ENCODE data around the gene GFRA1. TPM values are rescaled to one million over a fixed set of nuclear protein-coding genes. Genes with fewer than 3 reads are reported as not detected.

The GFRA1 gene
- total RNA-seq, 1 experiment from 2014 or later, result not detected

- no peak for DNase-seq (ENCODE audit: low spot score)
- no peaks in the 10 kb centered on the region for H3K4me1 ChIP-seq (ENCODE audit: insufficient read depth, low read length, poor library complexity, severe bottlenecking)
- H3K4me3 ChIP-seq (ENCODE audit: low read depth, low read length, poor library complexity, severe bottlenecking), result no peak overlapping the region
- H3K27me3 ChIP-seq (replicated peaks; ENCODE audit: insufficient read depth, low read depth, low read length, poor library complexity), result peaks cover 32% of the 10 kb centered on the region
- intact Hi-C loops (cut with micrococcal nuclease; ENCODE audit: unreplicated experiment), result no loop called here
- POLR2A ChIA-PET (ENCODE audit: low non-redundant PET), result no interaction called here
- H3K36me3 ChIP-seq (ENCODE audit: insufficient read depth, low read length, poor library complexity, severe bottlenecking), result no peaks in the 10 kb centered on the region
- no peaks in the 10 kb centered on the region for H3K9me3 ChIP-seq (ENCODE audit: low read depth, low read length, poor library complexity, severe bottlenecking)
- CTCF ChIA-PET, result no interaction called here
- no peak for TF ChIP-seq CTCF (conservative IDR thresholded peaks at IDR 0.05; ENCODE audit: low read depth, low read length)
- no TSS peak for BruUV-seq (replicated peaks)
- no peak overlapping the region for H3K27ac ChIP-seq (ENCODE audit: low read depth, low read length, poor library complexity, severe bottlenecking)
These were observed 33.8 kb upstream of the GFRA1 start for GRCh38 chr10:116306847-116307246.

GRCh38 chr10:116304923-116305322, 31.9 kb upstream of the GFRA1 start:
- POLR2A ChIA-PET (ENCODE audit: low non-redundant PET), result no interaction called here
- TF ChIP-seq CTCF (conservative IDR thresholded peaks at IDR 0.05; ENCODE audit: low read depth, low read length) (no peak), EZH2 (IDR thresholded peaks at IDR 0.05; ENCODE audit: borderline replicate concordance, low read depth, low read length, poor library complexity, severe bottlenecking) (no peak)
- CTCF ChIA-PET, result no interaction called here

GRCh38 chr10:116300542-116300941, 27.5 kb upstream of the GFRA1 start:
- no peak for DNase-seq (ENCODE audit: low spot score)
- Histone ChIP-seq H3K27ac (ENCODE audit: low read depth, low read length, poor library complexity, severe bottlenecking) (no peak overlapping the region), H3K27me3 (replicated peaks; ENCODE audit: insufficient read depth, low read depth, low read length, poor library complexity) (peaks cover 28% of the 10 kb centered on the region), H3K9me3 (ENCODE audit: low read depth, low read length, poor library complexity, severe bottlenecking) (no peaks in the 10 kb centered on the region), H3K4me3 (ENCODE audit: low read depth, low read length, poor library complexity, severe bottlenecking) (no peak overlapping the region), H3K36me3 (ENCODE audit: insufficient read depth, low read length, poor library complexity, severe bottlenecking) (no peaks in the 10 kb centered on the region), H3K4me1 (ENCODE audit: insufficient read depth, low read length, poor library complexity, severe bottlenecking) (no peaks in the 10 kb centered on the region)
- ChIA-PET CTCF (no interaction called here), POLR2A (ENCODE audit: low non-redundant PET) (no interaction called here)
- TF ChIP-seq CTCF (conservative IDR thresholded peaks at IDR 0.05; ENCODE audit: low read depth, low read length) (no peak), EZH2 (IDR thresholded peaks at IDR 0.05; ENCODE audit: borderline replicate concordance, low read depth, low read length, poor library complexity, severe bottlenecking) (no peak)
- no TSS peak for BruUV-seq (replicated peaks)
- intact Hi-C loops (cut with micrococcal nuclease; ENCODE audit: unreplicated experiment), result no loop called here

More at GRCh38 chr10:116304923-116305322, 31.9 kb upstream of the GFRA1 start:
- Histone ChIP-seq H3K36me3 (ENCODE audit: insufficient read depth, low read length, poor library complexity, severe bottlenecking) (no peaks in the 10 kb centered on the region), H3K27ac (ENCODE audit: low read depth, low read length, poor library complexity, severe bottlenecking) (no peak overlapping the region), H3K4me1 (ENCODE audit: insufficient read depth, low read length, poor library complexity, severe bottlenecking) (no peaks in the 10 kb centered on the region), H3K4me3 (ENCODE audit: low read depth, low read length, poor library complexity, severe bottlenecking) (no peak overlapping the region), H3K9me3 (ENCODE audit: low read depth, low read length, poor library complexity, severe bottlenecking) (no peaks in the 10 kb centered on the region), H3K27me3 (replicated peaks; ENCODE audit: insufficient read depth, low read depth, low read length, poor library complexity) (peaks cover 27% of the 10 kb centered on the region)
- no peak for DNase-seq (ENCODE audit: low spot score)
- intact Hi-C loops (cut with micrococcal nuclease; ENCODE audit: unreplicated experiment), result no loop called here
- BruUV-seq (replicated peaks), result no TSS peak

Data from A673 (cell line).